SU-DHL-6 (cell line): ENCODE results near the gene EPS8.

Source experiments
- H2AFZ ChIP-seq: fragments of 200-600 bp; sonication (generic); 2 replicates; pipeline ENCODE4 v1.6.1; 2014; ENCODE audit warnings: low read depth, mild to moderate bottlenecking, moderate library complexity, mixed read lengths, antibody characterized with exemption, low read length; ENCODE audit not compliant: severe bottlenecking
- H3F3A ChIP-seq: fragments of 200-600 bp; shearing (Covaris generic); 2 replicates; pipeline ENCODE4 v1.6.0; 2016; ENCODE audit warnings: antibody characterized with exemption, mild to moderate bottlenecking; ENCODE audit not compliant: insufficient read depth
- H3K27ac ChIP-seq: fragments of 200-600 bp; sonication (generic); 2 replicates; pipeline ENCODE4 v1.5.1; 2016; ENCODE audit warnings: low read depth, mild to moderate bottlenecking, low read length, moderate library complexity, mixed read lengths
- H3K27me3 ChIP-seq: fragments of 200-600 bp; sonication (generic), shearing (Covaris generic); 2 replicates; pipeline ENCODE4 v1.6.0; 2014; ENCODE audit warnings: mild to moderate bottlenecking, low read length
- H3K36me3 ChIP-seq: fragments of 200-600 bp; sonication (generic); 2 replicates; pipeline ENCODE4 v1.6.1; 2014; ENCODE audit warnings: mild to moderate bottlenecking, low read length, mixed read lengths
- H3K4me2 ChIP-seq: fragments of 300-600, 200-600 bp; shearing (Covaris generic), sonication (generic); 2 replicates; pipeline ENCODE4 v1.6.0; 2014; ENCODE audit warnings: low read length, low read depth, mild to moderate bottlenecking; ENCODE audit not compliant: poor library complexity, severe bottlenecking
- H3K4me3 ChIP-seq: fragments of 200-600 bp; sonication (generic); 2 replicates; pipeline ENCODE4 v1.5.1; 2014; ENCODE audit warnings: antibody characterized with exemption, low read length, mild to moderate bottlenecking, mixed read lengths; ENCODE audit not compliant: insufficient read depth, poor library complexity, severe bottlenecking
- H3K79me2 ChIP-seq: fragments of 200-600 bp; sonication (generic); 2 replicates; pipeline ENCODE4 v1.6.1; 2014; ENCODE audit warnings: mild to moderate bottlenecking, low read length, moderate library complexity; ENCODE audit not compliant: insufficient read depth
- H3K9ac ChIP-seq: fragments of 200-600 bp; sonication (generic); 2 replicates; pipeline ENCODE4 v1.7.0; 2014; ENCODE audit warnings: mild to moderate bottlenecking, low read length
- H3K9me2 ChIP-seq: fragments of 200-600 bp; sonication (generic); replicated peaks from 2 replicates; pipeline ENCODE4 v1.6.1; 2014; ENCODE audit warnings: low read length; ENCODE audit not compliant: insufficient read depth
- H3K9me3 ChIP-seq: fragments of 200-600 bp; sonication (generic); 2 replicates; pipeline ENCODE4 v1.6.1; 2014; ENCODE audit warnings: low read length, mixed read lengths; ENCODE audit not compliant: insufficient read depth
- H4K20me1 ChIP-seq: fragments of 200-600 bp; sonication (generic); 2 replicates; pipeline ENCODE4 v1.6.1; 2014; ENCODE audit warnings: low read depth, mild to moderate bottlenecking, antibody characterized with exemption, low read length, moderate library complexity, mixed read lengths
- CTCF ChIP-seq: fragments of 200-600 bp; sonication (generic); IDR thresholded peaks from one replicate; pipeline ENCODE4 v1.5.1; 2017; ENCODE audit warnings: antibody characterized with exemption, mild to moderate bottlenecking, low read length, moderate library complexity; ENCODE audit not compliant: insufficient read depth, poor library complexity, severe bottlenecking
- EZH2phosphoT487 ChIP-seq: fragments of 200-600 bp; sonication (generic), shearing (Covaris generic); conservative IDR thresholded peaks from 2 replicates; pipeline ENCODE4 v1.6.1; 2018; ENCODE audit warnings: mild to moderate bottlenecking, antibody characterized with exemption, low read length, moderate library complexity, mixed read lengths

The EPS8 gene

GRCh38 chr12:15664491-15664890 is 124.7 kb downstream of the EPS8 start:
- Histone ChIP-seq H4K20me1 (no peaks in the 10 kb centered on the region), H3K27me3 (no peaks in the 10 kb centered on the region), H3F3A (no peaks in the 10 kb centered on the region), H3K9ac (no peak overlapping the region), H3K4me3 (no peak overlapping the region), H3K79me2 (no peaks in the 10 kb centered on the region), H3K36me3 (no peaks in the 10 kb centered on the region), H2AFZ (no peak overlapping the region), H3K27ac (no peak overlapping the region), H3K4me2 (no peak overlapping the region), H3K9me2 (no peaks in the 10 kb centered on the region), H3K9me3 (no peaks in the 10 kb centered on the region)
- TF ChIP-seq CTCF: no peak

DNA sequence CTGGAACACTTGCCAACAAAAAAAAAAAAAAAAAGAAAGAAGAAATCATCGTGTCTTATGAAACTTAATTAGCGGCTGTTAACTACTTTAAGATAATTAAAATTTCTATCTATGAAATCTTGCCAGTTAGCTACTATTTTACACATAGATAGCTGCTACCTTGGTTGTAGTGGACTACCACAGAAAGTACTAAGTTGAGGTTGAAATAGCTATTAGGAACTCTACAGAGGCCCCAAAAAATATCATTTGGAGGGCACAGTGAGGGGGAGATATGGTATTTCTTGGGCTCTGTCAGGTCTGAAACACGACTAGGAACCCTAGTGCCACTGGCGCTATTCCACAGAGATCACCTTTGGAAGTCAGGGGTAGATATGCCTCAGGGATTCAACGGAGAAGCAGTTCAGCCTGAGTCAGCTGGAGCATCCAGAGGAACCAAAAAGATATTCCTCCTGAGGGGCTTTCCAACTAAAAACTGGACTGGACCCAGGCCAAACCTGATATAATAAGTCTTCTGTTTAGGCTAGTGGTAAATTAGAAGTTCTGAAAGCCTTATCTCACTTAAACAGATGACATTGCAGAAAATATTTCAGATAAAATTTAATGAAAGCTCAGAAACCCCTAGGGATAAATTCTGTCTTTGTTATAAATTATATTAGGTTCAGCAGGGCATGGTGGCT is 126.1 kb downstream of the EPS8 start:
- Histone ChIP-seq H4K20me1 (no peaks in the 10 kb centered on the region), H3K79me2 (no peaks in the 10 kb centered on the region), H3K27ac (no peak overlapping the region), H3K4me3 (no peak overlapping the region), H3K9me2 (no peaks in the 10 kb centered on the region), H3K9ac (no peak overlapping the region), H3K27me3 (no peaks in the 10 kb centered on the region), H3F3A (no peaks in the 10 kb centered on the region), H3K9me3 (no peaks in the 10 kb centered on the region), H3K4me2 (no peak overlapping the region), H2AFZ (no peak overlapping the region), H3K36me3 (no peaks in the 10 kb centered on the region)
- TF ChIP-seq EZH2phosphoT487 (no peak), CTCF (no peak)

GRCh38 chr12:15662303-15662980 is 126.7 kb downstream of the EPS8 start:
- H3F3A ChIP-seq: no peaks in the 10 kb centered on the region
- no peak overlapping the region for H2AFZ ChIP-seq
- TF ChIP-seq CTCF: no peak
- no peak for TF ChIP-seq EZH2phosphoT487
- H3K36me3 ChIP-seq: no peaks in the 10 kb centered on the region
- no peak overlapping the region for H3K27ac ChIP-seq
- H3K27me3 ChIP-seq: no peaks in the 10 kb centered on the region
- H3K9me2 ChIP-seq: no peaks in the 10 kb centered on the region
- no peaks in the 10 kb centered on the region for H3K9me3 ChIP-seq
- no peaks in the 10 kb centered on the region for H4K20me1 ChIP-seq
- H3K79me2 ChIP-seq: no peaks in the 10 kb centered on the region
- H3K4me3 ChIP-seq: no peak overlapping the region
- no peak overlapping the region for H3K9ac ChIP-seq
- H3K4me2 ChIP-seq: no peak overlapping the region
